Esophagus squamous epithelium (tissue), 5 donors: Measurements from ENCODE around the gene SLC10A7. TPM values are rescaled to one million over a fixed set of nuclear protein-coding genes. Genes with fewer than 3 reads are reported as not detected.

Source experiments
- DNase-seq: peaks from one replicate; lab custom pipeline; 2025; lab: John Stamatoyannopoulos, UW
- H3K27ac ChIP-seq, 4 donors: fragments of 200-600 bp; sonication (generic); one replicate each; pipeline ENCODE4 v1.5.1; 2016 to 2019; ENCODE audit warnings: mild to moderate bottlenecking in 1 of 4
- H3K27me3 ChIP-seq, 4 donors: fragments of 200-600 bp; sonication (generic); 1 replicate in 3 of 4; 2 replicates in 1 of 4; pipeline versions ENCODE4 v1.5.1 to v1.6.0; 2017 to 2021; ENCODE audit warnings: antibody characterized with exemption in 1 of 4
- H3K36me3 ChIP-seq, 3 donors: fragments of 200-600 bp; sonication (generic); one replicate each; pipeline ENCODE4 v1.5.1; 2016 to 2019
- H3K4me1 ChIP-seq, 3 donors: fragments of 200-600 bp; sonication (generic); one replicate each; pipeline ENCODE4 v1.5.1; 2017 to 2019
- H3K4me3 ChIP-seq, 4 donors: fragments of 200-600 bp; sonication (generic); 1 replicate in 3 of 4; 2 replicates in 1 of 4; pipeline ENCODE4 v1.5.1; 2016 to 2019; ENCODE audit warnings: mild to moderate bottlenecking in 2 of 4, moderate library complexity in 1 of 4
- H3K9me3 ChIP-seq, 3 donors: fragments of 200-600 bp; sonication (generic); one replicate each; pipeline ENCODE4 v1.5.1; 2016 to 2019
- POLR2A ChIP-seq, 4 donors: fragments of 450-650 bp; IDR thresholded peaks; one replicate each; pipeline ENCODE4 v1.6.1; 2017; ENCODE audit warnings: antibody characterized with exemption in 4 of 4, mild to moderate bottlenecking in 4 of 4, moderate library complexity in 3 of 4
- WGBS, 2 donors: methylation state at CpG; one replicate each; pipeline ENCODE4 v1.1.5; 2018; 5-methylcytosine and 5-hydroxymethylcytosine counted together
- intact Hi-C: fragments of 100-400 bp; cut with DNase I; formaldehyde crosslinking; loops from one replicate; pipeline ENCODE4 v1.15.0; 2022
- total RNA-seq, 4 donors: library from RNA; depleted of rRNA; stranded (reverse); fragments of >200 nt; gene quantifications; one replicate each; pipeline ENCODE4 v1.1.0, GENCODE V29; 2016
- TF ChIP-seq, protein P1 (sequence below), 6 experiments: fragments of 450-650 bp in 4 of 6; fragments of 200-600 bp in 2 of 6; sonication (generic) in 2 of 6; IDR thresholded peaks; one replicate each; pipeline ENCODE4 v1.5.1; 2016 to 2019; ENCODE audit warnings: antibody characterized with exemption in 6 of 6, mild to moderate bottlenecking in 4 of 6, moderate library complexity in 4 of 6
- donor health status: DM: yes; HTN: yes; CAD: no.

SLC10A7 gene
- total RNA-seq, 4 donors from 2014 or later, result 9.7 to 23.5 (median 13.5) TPM

DNA sequence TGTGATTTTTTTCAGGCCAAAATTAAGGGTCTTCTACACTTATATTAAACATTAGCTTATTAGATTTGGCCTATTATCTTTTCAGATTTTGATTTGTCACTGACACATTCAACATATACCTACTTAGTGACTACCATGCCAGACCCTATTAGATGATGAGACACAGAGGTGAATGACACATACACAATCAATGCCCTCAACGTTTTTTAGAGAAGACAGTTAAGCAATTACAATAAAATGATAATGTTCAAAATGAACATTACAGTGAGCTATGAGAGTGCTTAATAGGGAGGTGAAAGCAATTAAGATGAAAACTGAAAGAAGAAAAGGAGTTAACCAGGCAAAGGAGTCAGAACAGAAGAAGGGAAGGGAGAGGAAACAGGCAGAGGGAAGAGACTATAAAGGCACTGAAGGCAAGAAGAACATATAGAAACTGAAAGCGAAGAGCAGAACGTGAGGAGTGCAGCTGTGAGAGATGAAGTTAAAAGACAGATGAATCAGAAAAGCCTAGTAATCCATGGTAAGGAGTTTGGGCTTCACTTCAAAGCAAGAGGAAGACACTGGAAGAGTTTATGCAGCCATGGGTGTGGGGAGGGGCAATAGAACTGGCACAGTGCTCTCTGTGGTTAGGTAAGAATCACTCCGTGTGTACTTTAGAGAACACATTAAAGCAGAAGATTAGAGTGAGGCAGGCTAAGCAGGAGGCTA is 188.4 kb downstream of the SLC10A7 start:
- Histone ChIP-seq H3K4me3 (no peak overlapping the region), H3K4me1 (peaks cover 6 to 43% (median 7%) of the 10 kb centered on the region in 3 donors), H3K27ac (no peak overlapping the region), H3K27me3 (no peaks in the 10 kb centered on the region), H3K9me3 (no peaks in the 10 kb centered on the region), H3K36me3 (no peaks in the 10 kb centered on the region)
- 16 to 19% methylated on average over 4 of the region's 4 CpGs for WGBS, 2 donors
- no peak for TF ChIP-seq POLR2A (IDR thresholded peaks at IDR 0.05)
- TF ChIP-seq, protein P1, sequence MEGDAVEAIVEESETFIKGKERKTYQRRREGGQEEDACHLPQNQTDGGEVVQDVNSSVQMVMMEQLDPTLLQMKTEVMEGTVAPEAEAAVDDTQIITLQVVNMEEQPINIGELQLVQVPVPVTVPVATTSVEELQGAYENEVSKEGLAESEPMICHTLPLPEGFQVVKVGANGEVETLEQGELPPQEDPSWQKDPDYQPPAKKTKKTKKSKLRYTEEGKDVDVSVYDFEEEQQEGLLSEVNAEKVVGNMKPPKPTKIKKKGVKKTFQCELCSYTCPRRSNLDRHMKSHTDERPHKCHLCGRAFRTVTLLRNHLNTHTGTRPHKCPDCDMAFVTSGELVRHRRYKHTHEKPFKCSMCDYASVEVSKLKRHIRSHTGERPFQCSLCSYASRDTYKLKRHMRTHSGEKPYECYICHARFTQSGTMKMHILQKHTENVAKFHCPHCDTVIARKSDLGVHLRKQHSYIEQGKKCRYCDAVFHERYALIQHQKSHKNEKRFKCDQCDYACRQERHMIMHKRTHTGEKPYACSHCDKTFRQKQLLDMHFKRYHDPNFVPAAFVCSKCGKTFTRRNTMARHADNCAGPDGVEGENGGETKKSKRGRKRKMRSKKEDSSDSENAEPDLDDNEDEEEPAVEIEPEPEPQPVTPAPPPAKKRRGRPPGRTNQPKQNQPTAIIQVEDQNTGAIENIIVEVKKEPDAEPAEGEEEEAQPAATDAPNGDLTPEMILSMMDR (IDR thresholded peaks at IDR 0.05), result no peak
- DNase-seq, result no peak
- intact Hi-C loops, result loop anchor here (10.0 kb wide), 1 partner anchor 761 kb away; no protein-coding TSS in a partner anchor

DNA sequence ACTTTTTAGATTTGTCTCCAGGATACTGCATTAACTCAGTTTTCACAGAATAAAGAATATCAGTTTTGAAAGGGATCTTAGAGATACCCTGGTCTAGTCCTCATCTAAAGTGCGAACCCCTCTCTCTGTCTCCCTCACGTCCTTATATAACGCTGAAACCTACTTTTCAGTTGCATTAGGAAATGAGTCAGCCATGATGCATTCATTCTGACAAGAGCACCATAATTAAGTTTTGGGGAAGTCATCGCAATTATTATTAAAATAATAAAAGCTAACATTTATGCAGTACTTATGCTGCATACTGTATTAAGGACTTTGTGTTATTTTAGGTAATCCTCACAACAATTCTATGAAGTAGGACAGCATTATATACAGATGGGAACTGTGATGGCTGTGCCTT is 191.3 kb downstream of the SLC10A7 start:
- no peak for DNase-seq
- H3K4me3 ChIP-seq, result no peak overlapping the region
- TF ChIP-seq, protein P1 (IDR thresholded peaks at IDR 0.05), result no peak
- TF ChIP-seq POLR2A (IDR thresholded peaks at IDR 0.05), result no peak
- H3K27me3 ChIP-seq, result no peaks in the 10 kb centered on the region
- WGBS, 2 donors, result 32 to 54% methylated on average over 4 of the region's 4 CpGs
- H3K4me1 ChIP-seq, result peaks cover 0 to 30% (median 3%) of the 10 kb centered on the region in 3 donors
- no peaks in the 10 kb centered on the region for H3K9me3 ChIP-seq
- H3K36me3 ChIP-seq, result no peaks in the 10 kb centered on the region
- intact Hi-C loops, result loop anchor here (10.0 kb wide), 1 partner anchor 764 kb away; no protein-coding TSS in a partner anchor
- no peak overlapping the region for H3K27ac ChIP-seq

DNA sequence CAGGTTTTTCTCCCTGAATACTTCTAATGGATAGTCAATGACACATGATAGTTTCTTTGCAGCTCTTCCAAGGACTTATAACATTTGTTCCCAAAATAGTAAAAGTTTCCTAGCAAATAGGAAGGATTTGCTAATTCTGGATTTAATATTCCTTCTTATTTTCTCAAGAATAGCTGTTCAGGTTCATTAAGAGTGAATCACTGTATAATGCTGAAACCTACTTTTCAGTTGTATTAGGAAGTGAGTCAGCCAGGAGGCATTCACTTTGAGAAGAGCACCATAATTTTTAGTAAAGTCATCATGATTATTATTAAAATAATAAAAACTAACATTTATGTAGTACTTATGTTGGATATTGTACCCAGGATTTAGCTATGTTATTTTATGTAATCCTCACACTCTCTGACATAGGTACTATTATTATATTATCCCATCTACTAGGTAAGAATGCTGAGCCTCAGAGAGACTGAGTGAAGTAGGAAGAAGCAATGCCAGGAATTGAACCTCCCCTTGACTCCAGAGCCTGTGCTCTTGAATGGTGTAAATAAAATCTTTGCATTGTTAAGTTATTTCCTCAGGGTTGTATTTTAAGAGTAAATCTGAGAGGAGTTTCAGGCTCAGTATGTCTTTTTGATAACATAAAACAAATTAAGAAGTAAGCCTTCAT is 192.6 kb downstream of the SLC10A7 start:
- DNase-seq, result no peak
- H3K4me1 ChIP-seq, result peaks cover 0 to 23% (median 3%) of the 10 kb centered on the region in 3 donors
- no peak overlapping the region for H3K4me3 ChIP-seq
- no peak for TF ChIP-seq POLR2A (IDR thresholded peaks at IDR 0.05)
- TF ChIP-seq, protein P1 (IDR thresholded peaks at IDR 0.05), result no peak
- H3K27ac ChIP-seq, result no peak overlapping the region
- no peaks in the 10 kb centered on the region for H3K27me3 ChIP-seq
- peaks cover 0 to 4% (median 0%) of the 10 kb centered on the region in 3 donors for H3K36me3 ChIP-seq
- intact Hi-C loops, result no loop called here
- no peaks in the 10 kb centered on the region for H3K9me3 ChIP-seq

DNA sequence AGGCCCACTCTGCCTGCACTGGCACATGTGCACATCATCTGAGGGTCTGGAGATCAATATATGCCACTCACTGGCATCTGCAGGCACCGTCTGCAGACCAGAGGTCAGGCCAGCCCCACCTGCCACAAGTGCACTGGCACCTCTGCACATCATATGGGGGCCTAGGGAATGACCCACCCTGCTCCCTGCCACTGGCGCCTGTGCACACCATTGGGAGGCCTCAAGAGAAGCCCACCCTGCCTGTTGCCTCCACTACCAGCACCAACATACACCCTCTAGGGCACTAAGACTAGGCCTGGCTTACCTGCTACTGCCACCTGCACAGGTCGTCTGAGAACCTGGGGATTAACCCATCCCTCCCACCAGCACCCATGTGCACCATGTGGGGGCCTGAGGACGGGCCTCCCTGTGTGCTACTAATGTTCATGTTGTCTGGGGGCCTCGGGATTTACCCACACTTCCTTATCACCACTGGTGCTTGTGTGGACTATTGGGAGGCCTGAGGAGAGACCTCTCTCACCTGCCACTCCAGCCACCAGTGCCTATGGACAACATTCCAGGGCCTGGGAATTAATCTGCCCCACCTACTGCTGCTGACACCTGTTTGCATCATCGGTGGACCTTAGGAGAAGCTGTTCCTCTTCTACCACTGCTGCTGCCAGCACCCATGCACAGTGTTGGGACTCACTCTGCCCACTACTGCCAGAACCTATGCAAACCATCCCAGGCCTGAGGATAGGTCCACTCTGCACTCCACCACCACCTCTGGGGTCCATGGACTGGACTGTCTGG is 193.7 kb downstream of the SLC10A7 start:
- Histone ChIP-seq H3K4me1 (peaks cover 0 to 14% (median 0%) of the 10 kb centered on the region in 3 donors), H3K4me3 (no peak overlapping the region), H3K9me3 (no peaks in the 10 kb centered on the region), H3K27ac (no peak overlapping the region), H3K36me3 (peaks cover 0 to 10% (median 0%) of the 10 kb centered on the region in 3 donors), H3K27me3 (no peaks in the 10 kb centered on the region)
- 89% methylated on average over 6 of the region's 6 CpGs; no CpG with 5 or more reads in 1 of the 2 donors for WGBS, 2 donors
- intact Hi-C loops, result no loop called here
- DNase-seq, result no peak
- no peak for TF ChIP-seq POLR2A (IDR thresholded peaks at IDR 0.05)

DNA sequence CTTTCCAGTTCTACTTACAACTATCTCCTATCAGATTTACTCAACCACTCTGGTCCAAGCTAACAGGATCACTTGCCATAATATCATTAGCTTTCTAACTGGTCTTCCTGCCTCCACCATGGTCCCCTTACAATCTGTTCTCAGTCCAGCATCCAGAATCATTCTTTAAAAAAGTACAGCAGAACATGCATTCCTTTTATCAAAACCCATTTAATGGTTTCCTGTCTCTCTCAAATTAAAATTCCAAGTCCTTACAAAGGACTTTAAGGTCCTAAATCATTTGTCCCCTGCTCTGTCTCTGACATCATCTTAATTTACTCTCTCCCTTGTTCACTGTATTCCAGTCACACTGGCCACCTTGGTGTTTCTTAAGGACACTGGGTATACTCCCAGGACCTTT is 202.8 kb downstream of the SLC10A7 start:
- H3K27me3 ChIP-seq, result no peaks in the 10 kb centered on the region
- DNase-seq, result no peak
- TF ChIP-seq, protein P1 (IDR thresholded peaks at IDR 0.05), result no peak
- no peak for TF ChIP-seq POLR2A (IDR thresholded peaks at IDR 0.05)
- H3K4me1 ChIP-seq, result no peaks in the 10 kb centered on the region
- H3K9me3 ChIP-seq, result no peaks in the 10 kb centered on the region
- H3K27ac ChIP-seq, result no peak overlapping the region
- H3K36me3 ChIP-seq, result peaks cover 0 to 8% (median 0%) of the 10 kb centered on the region in 3 donors
- intact Hi-C loops, result no loop called here
- H3K4me3 ChIP-seq, result no peak overlapping the region
